Peyer's patch (tissue), 4 donors: ENCODE measurements around the gene STX10. TPM values are rescaled to one million over a fixed set of nuclear protein-coding genes. Genes with fewer than 3 reads are reported as not detected.

Source experiments
- DNase-seq, 3 donors: peaks; one replicate each; pipeline ENCODE4 v3.0.0-alpha.2; 2017 to 2019
- H3K27ac ChIP-seq, 4 donors: fragments of 200-600 bp; sonication (generic); one replicate each; pipeline ENCODE4 v1.5.1; 2016 to 2019
- H3K27me3 ChIP-seq, 2 donors: fragments of 200-600 bp; sonication (generic); one replicate each; pipeline ENCODE4 v1.5.1; 2019
- H3K36me3 ChIP-seq, 3 donors: fragments of 200-600 bp; sonication (generic); one replicate each; pipeline ENCODE4 v1.5.1; 2016 to 2019
- H3K4me1 ChIP-seq, 4 donors: fragments of 200-600 bp; sonication (generic); one replicate each; pipeline ENCODE4 v1.5.1; 2016 to 2019
- H3K4me3 ChIP-seq, 4 donors: fragments of 200-600 bp; sonication (generic); 1 replicate in 3 of 4; 2 replicates in 1 of 4; pipeline ENCODE4 v1.5.1; 2016 to 2019; ENCODE audit warnings: mild to moderate bottlenecking in 1 of 4
- H3K9me3 ChIP-seq, 4 donors: fragments of 200-600 bp; sonication (generic); one replicate each; pipeline ENCODE4 v1.5.1; 2016 to 2019; ENCODE audit warnings: mild to moderate bottlenecking in 1 of 4
- CTCF ChIP-seq, 6 experiments: fragments of 450-650 bp in 4 of 6; fragments of 200-600 bp in 2 of 6; sonication (generic) in 1 of 6; IDR thresholded peaks; one replicate each; pipeline ENCODE4 v1.5.1; 2017 to 2019; ENCODE audit warnings: antibody characterized with exemption in 6 of 6, mild to moderate bottlenecking in 3 of 6, moderate library complexity in 1 of 6
- POLR2A ChIP-seq, 2 donors: fragments of 450-650 bp; IDR thresholded peaks; one replicate each; pipeline ENCODE4 v1.5.1; 2017; ENCODE audit warnings: antibody characterized with exemption in 2 of 2, mild to moderate bottlenecking in 2 of 2, moderate library complexity in 2 of 2
- total RNA-seq, 4 donors: library from RNA; depleted of rRNA; stranded (reverse); fragments of >200 nt; gene quantifications; one replicate each; pipeline ENCODE4 v1.1.0, GENCODE V29; 2016

The STX10 gene
- total RNA-seq, 4 donors from 2014 or later = 78.1 to 199 (median 107) TPM

DNA sequence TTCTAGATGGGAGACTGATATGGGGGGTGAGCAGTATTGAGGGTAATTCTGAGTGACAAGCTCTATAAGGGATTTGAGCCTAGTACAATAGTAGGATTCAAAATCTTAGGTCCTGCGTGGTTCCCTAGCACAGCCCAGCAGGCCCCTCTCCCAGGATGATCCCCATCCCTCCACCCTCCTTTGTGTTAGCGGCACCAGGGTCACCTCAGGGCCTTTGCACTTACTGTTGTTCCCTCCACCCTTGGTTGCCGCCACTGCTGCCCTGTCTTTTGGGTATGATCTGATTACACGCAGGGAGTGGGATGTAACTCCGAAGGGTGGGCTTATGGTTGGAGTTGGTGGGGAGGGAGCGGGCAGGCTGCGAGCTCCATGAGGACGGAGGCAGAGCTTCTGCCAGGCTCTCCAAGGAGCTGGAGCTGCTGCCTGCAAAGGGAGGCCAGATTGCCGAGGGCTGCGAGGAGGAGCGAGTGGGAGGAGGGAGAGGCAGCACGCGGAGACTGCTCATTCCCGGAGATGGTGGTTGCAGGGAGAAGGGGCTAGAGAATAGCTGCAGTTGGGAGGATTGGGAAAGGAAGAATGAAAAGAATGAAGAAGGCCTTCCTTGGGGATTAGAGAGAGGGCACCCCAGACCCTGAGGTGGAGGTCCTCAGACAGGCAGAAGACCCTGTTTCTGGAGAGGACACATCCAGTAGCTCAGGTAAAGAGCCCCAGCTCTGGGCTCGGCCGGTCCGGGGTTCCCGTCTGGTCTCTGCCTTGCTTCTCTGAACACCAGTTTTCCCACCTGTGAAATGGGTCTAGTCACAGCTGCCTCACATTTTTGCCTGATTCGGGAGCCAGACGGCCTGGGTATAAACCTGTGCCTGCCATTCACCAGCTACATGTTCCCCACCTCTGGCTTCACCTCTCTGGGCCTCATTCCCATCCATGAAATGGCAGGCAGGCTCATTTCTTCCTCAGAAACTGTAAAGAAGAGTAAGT, 26.9 kb downstream of the STX10 start:
- H3K27ac ChIP-seq = no peak overlapping the region
- H3K4me1 ChIP-seq = peaks cover 0 to 28% (median 9%) of the 10 kb centered on the region in 4 donors
- H3K27me3 ChIP-seq = no peaks in the 10 kb centered on the region
- no peaks in the 10 kb centered on the region for H3K9me3 ChIP-seq
- TF ChIP-seq CTCF (IDR thresholded peaks at IDR 0.05) (no peak), POLR2A (IDR thresholded peaks at IDR 0.05) (no peak)
- DNase-seq = no peak
- H3K4me3 ChIP-seq = no peak overlapping the region
- peaks cover 0 to 7% (median 0%) of the 10 kb centered on the region in 3 donors for H3K36me3 ChIP-seq

DNA sequence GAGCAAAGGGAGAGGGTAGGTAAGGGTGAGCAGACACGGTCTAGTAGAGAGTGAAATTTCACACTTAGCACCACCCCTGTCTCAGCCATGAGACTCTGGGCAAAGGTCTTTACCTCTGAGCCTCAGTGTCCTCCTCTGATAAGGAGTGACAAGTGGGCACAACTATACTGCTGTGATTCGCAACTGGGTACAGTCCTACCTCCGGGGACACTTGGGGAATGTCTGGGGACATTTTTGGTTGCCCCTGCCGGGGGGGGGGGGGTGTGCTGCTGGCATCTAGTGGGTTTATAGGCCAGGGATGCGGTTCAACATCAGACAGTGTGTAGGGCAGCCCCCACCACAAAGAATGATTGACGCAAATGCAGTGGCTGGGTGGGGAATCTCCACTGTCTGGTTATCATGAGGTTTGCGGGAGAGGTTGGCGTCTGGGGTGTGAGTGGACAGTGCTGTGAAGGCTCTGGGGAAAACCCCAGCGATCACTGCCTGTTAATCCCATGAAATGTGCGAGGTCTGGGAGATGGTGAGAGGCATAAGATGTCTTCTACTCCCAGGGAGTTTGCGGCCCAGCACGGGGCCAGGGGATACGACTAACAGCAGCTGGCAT, 27.8 kb downstream of the STX10 start:
- TF ChIP-seq POLR2A (IDR thresholded peaks at IDR 0.05) (no peak), CTCF (IDR thresholded peaks at IDR 0.05) (no peak)
- Histone ChIP-seq H3K27me3 (no peaks in the 10 kb centered on the region), H3K27ac (no peak overlapping the region), H3K4me1 (peaks cover 0 to 28% (median 9%) of the 10 kb centered on the region in 4 donors), H3K36me3 (peaks cover 0 to 7% (median 0%) of the 10 kb centered on the region in 3 donors), H3K4me3 (no peak overlapping the region), H3K9me3 (no peaks in the 10 kb centered on the region)
- no peak for DNase-seq

- H3K27me3 ChIP-seq = no peaks in the 10 kb centered on the region
- H3K36me3 ChIP-seq = peaks cover 0 to 6% (median 0%) of the 10 kb centered on the region in 3 donors
- no peak for DNase-seq
- no peaks in the 10 kb centered on the region for H3K9me3 ChIP-seq
- H3K27ac ChIP-seq = peak overlapping the region in 1 of 4 donors; percentile 10
- no peak overlapping the region for H3K4me3 ChIP-seq
- TF ChIP-seq CTCF (IDR thresholded peaks at IDR 0.05) = no peak
- TF ChIP-seq POLR2A (IDR thresholded peaks at IDR 0.05) = no peak
- H3K4me1 ChIP-seq = peaks cover 0 to 28% (median 9%) of the 10 kb centered on the region in 4 donors
Observed at GRCh38 chr19:13121551-13122274, 28.5 kb downstream of the STX10 start.

DNA sequence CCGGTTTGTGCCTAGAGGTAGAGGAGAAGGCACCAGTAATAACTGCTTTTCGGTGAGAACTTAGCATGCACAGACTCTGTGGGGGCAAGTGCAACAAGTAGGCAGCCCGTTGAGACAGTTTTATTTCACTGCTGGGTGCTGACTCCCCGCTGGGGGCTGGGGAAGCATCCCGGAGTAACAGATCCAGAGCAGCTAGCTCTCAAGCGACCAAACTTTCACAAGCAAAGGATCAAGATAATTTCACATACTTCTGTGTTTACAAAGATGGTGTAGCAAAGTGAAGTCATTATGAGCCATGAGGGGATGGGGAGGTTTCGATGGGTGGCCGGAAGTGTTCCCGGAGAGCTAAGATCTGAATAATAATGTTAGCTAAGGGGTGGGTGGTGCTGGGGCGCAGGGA, 29.4 kb downstream of the STX10 start:
- no peak overlapping the region for H3K4me3 ChIP-seq
- H3K36me3 ChIP-seq = no peaks in the 10 kb centered on the region
- no peak for TF ChIP-seq POLR2A (IDR thresholded peaks at IDR 0.05)
- no peak for TF ChIP-seq CTCF (IDR thresholded peaks at IDR 0.05)
- H3K4me1 ChIP-seq = peaks cover 0 to 31% (median 14%) of the 10 kb centered on the region in 4 donors
- no peak overlapping the region for H3K27ac ChIP-seq
- H3K27me3 ChIP-seq = no peaks in the 10 kb centered on the region
- H3K9me3 ChIP-seq = no peaks in the 10 kb centered on the region
- DNase-seq = no peak

DNA sequence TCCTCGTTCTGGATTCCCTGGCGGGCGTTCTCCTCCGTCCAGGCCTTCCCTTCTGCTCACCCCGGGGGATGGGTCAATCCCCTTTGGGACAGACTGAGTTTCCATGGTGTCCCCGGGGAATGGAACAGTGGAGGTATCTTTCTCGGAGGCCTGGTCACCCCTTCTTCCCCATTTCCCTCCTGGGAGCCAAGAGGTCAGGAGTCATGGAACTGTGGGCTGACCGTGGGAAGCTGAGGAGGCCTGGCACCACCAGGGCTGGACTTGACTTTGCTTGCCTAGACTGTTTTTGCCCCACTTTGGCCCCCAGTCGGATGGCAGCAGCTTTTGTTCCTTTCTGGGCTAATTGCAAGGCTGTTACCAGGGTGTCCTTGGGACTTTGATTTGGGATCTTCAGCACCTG, 30.1 kb downstream of the STX10 start:
- TF ChIP-seq CTCF (IDR thresholded peaks at IDR 0.05) (no peak), POLR2A (IDR thresholded peaks at IDR 0.05) (no peak)
- Histone ChIP-seq H3K4me1 (peaks cover 0 to 39% (median 18%) of the 10 kb centered on the region in 4 donors), H3K27ac (no peak overlapping the region), H3K4me3 (no peak overlapping the region), H3K27me3 (no peaks in the 10 kb centered on the region), H3K9me3 (no peaks in the 10 kb centered on the region), H3K36me3 (no peaks in the 10 kb centered on the region)
- no peak for DNase-seq
